Measurements from ENCODE around the gene ARHGEF28.

ARHGEF28 gene

GRCh38 chr5:73625944-73626811 is at the start of gene ARHGEF28:
Gene ARHGEF28, plus strand, starts transcription at chr5:73626196. Its CDS starts 58,656 bp downstream, at chr5:73684852.
- DNase-seq (ENCODE audit: low read depth) = no peak

- DNase-seq (ENCODE audit: low read depth) = no peak
These were observed 43.5 kb upstream of the ARHGEF28 start for GRCh38 chr5:73582285-73583145.

- DNase-seq (ENCODE audit: low read depth) = no peak
These were observed 38.1 kb upstream of the ARHGEF28 start for GRCh38 chr5:73587923-73588322.

GRCh38 chr5:73591102-73591695 is 34.8 kb upstream of the ARHGEF28 start:
- DNase-seq (ENCODE audit: low read depth) = peak; percentile 64

- DNase-seq (ENCODE audit: low read depth) = no peak
These were observed 34.1 kb upstream of the ARHGEF28 start for GRCh38 chr5:73591698-73592501.

GRCh38 chr5:73592551-73592950 is 33.4 kb upstream of the ARHGEF28 start:
- peak; percentile 63 for DNase-seq (ENCODE audit: low read depth)

- no peak for DNase-seq (ENCODE audit: low read depth)
These were observed 29.2 kb upstream of the ARHGEF28 start for GRCh38 chr5:73596705-73597328.

GRCh38 chr5:73599380-73599779 is 26.6 kb upstream of the ARHGEF28 start:
- DNase-seq (ENCODE audit: low read depth) = no peak

GRCh38 chr5:73603998-73604397 is 22.0 kb upstream of the ARHGEF28 start:
- DNase-seq (ENCODE audit: low read depth) = no peak

GRCh38 chr5:73605223-73606087 is 20.5 kb upstream of the ARHGEF28 start:
- DNase-seq (ENCODE audit: low read depth) = no peak

- no peak for DNase-seq (ENCODE audit: low read depth)
These were observed 19.7 kb upstream of the ARHGEF28 start for GRCh38 chr5:73606206-73606753.

GRCh38 chr5:73607228-73607627 is 18.8 kb upstream of the ARHGEF28 start:
- no peak for DNase-seq (ENCODE audit: low read depth)

- no peak for DNase-seq (ENCODE audit: low read depth)
These were observed 13.2 kb upstream of the ARHGEF28 start for GRCh38 chr5:73612799-73613198.

- no peak for DNase-seq (ENCODE audit: low read depth)
These were observed 10.9 kb upstream of the ARHGEF28 start for GRCh38 chr5:73615085-73615484.

- no peak for DNase-seq (ENCODE audit: low read depth)
These were observed 10.0 kb upstream of the ARHGEF28 start for GRCh38 chr5:73615947-73616346.

- DNase-seq (ENCODE audit: low read depth) = no peak
These were observed 8.3 kb upstream of the ARHGEF28 start for GRCh38 chr5:73617510-73618279.

- no peak for DNase-seq (ENCODE audit: low read depth)
These were observed 6.2 kb upstream of the ARHGEF28 start for GRCh38 chr5:73619606-73620333.

- DNase-seq (ENCODE audit: low read depth) = no peak
These were observed 5.7 kb upstream of the ARHGEF28 start for GRCh38 chr5:73620334-73620687.

- DNase-seq (ENCODE audit: low read depth) = no peak
These were observed 2.9 kb upstream of the ARHGEF28 start for GRCh38 chr5:73623060-73623459.

Measured in HS-27A (cell line).